ENCODE results near the gene MCU. TPM values are rescaled to one million over a fixed set of nuclear protein-coding genes. Genes with fewer than 3 reads are reported as not detected.

Gene MCU
- total and polyA plus RNA-seq, 10 of the 15 experiments (the other 5 are each of a cell fraction or from before 2014, with no cell fraction given) = 5.1 to 49.1 (median 17.9) TPM

- FAIRE-seq = no peak
- RAD21 ChIA-PET (ENCODE audit: unreplicated experiment) = no interaction called here
- no peak overlapping the region for H3K27ac ChIP-seq (ENCODE audit: control insufficient read depth, insufficient read depth)
- CTCF ChIA-PET = interaction anchor here (1.6 kb wide), 1 partner anchor 162 kb away, joined by 3 read pairs; no protein-coding TSS in a partner anchor
- no peak overlapping the region for H3K4me3 ChIP-seq
- no peak overlapping the region for H2AFZ ChIP-seq (ENCODE audit: control insufficient read depth, low read depth, low read length)
- H3K4me1 ChIP-seq (ENCODE audit: control insufficient read depth, insufficient read depth, low read length) = no peaks in the 10 kb centered on the region
- no peaks in the 10 kb centered on the region for H3K9me3 ChIP-seq (replicated peaks; ENCODE audit: control insufficient read depth, insufficient read depth, low read length)
- H3K36me3 ChIP-seq (ENCODE audit: control insufficient read depth in 2 of 2, insufficient read depth in 2 of 2, low read length in 1 of 2) = no peaks in the 10 kb centered on the region
- H3K79me2 ChIP-seq (ENCODE audit: control insufficient read depth, insufficient read depth, low read length) = no peaks in the 10 kb centered on the region
- no TSS peak for BruUV-seq (replicated peaks)
- H3K4me2 ChIP-seq (ENCODE audit: control insufficient read depth, insufficient read depth) = no peak overlapping the region
- SMC1A ChIA-PET (ENCODE audit: uncharacterized antibody, unreplicated experiment) = no interaction called here
- POLR2A ChIA-PET = no interaction called here
- DNase-seq (ENCODE audit: low read depth, low spot score) = no peak
- ATAC-seq = no peak
- H4K20me1 ChIP-seq (ENCODE audit: control insufficient read depth, insufficient read depth) = no peaks in the 10 kb centered on the region
- H3K9ac ChIP-seq (ENCODE audit: control insufficient read depth, insufficient read depth, low read length) = no peak overlapping the region
- TF ChIP-seq BMI1 (IDR thresholded peaks at IDR 0.05; ENCODE audit: borderline replicate concordance) (no peak), ZNF274 (IDR thresholded peaks at IDR 0.05; ENCODE audit: insufficient read depth, insufficient read length) (no peak), RFX5 (IDR thresholded peaks at IDR 0.05; ENCODE audit: low read depth, low read length) (no peak), ZZZ3 (IDR thresholded peaks at IDR 0.05; ENCODE audit: control insufficient read depth, insufficient read length, low read depth) (no peak), CEBPB (IDR thresholded peaks at IDR 0.05; ENCODE audit: borderline replicate concordance in 1 of 2, low read depth in 2 of 2, low read length in 2 of 2) (no peak), RB1 (IDR thresholded peaks at IDR 0.05; ENCODE audit: borderline replicate concordance) (no peak), POLR2AphosphoS2 (IDR thresholded peaks at IDR 0.05; ENCODE audit: low read depth, low read length) (no peak), PAX5 (IDR thresholded peaks at IDR 0.05; ENCODE audit: borderline replicate concordance, low read depth, low read length) (no peak)
- TF ChIP-seq, protein P1, sequence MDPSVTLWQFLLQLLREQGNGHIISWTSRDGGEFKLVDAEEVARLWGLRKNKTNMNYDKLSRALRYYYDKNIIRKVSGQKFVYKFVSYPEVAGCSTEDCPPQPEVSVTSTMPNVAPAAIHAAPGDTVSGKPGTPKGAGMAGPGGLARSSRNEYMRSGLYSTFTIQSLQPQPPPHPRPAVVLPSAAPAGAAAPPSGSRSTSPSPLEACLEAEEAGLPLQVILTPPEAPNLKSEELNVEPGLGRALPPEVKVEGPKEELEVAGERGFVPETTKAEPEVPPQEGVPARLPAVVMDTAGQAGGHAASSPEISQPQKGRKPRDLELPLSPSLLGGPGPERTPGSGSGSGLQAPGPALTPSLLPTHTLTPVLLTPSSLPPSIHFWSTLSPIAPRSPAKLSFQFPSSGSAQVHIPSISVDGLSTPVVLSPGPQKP (IDR thresholded peaks at IDR 0.05; ENCODE audit: low read depth, low read length) = no peak
- TF ChIP-seq, protein P2, sequence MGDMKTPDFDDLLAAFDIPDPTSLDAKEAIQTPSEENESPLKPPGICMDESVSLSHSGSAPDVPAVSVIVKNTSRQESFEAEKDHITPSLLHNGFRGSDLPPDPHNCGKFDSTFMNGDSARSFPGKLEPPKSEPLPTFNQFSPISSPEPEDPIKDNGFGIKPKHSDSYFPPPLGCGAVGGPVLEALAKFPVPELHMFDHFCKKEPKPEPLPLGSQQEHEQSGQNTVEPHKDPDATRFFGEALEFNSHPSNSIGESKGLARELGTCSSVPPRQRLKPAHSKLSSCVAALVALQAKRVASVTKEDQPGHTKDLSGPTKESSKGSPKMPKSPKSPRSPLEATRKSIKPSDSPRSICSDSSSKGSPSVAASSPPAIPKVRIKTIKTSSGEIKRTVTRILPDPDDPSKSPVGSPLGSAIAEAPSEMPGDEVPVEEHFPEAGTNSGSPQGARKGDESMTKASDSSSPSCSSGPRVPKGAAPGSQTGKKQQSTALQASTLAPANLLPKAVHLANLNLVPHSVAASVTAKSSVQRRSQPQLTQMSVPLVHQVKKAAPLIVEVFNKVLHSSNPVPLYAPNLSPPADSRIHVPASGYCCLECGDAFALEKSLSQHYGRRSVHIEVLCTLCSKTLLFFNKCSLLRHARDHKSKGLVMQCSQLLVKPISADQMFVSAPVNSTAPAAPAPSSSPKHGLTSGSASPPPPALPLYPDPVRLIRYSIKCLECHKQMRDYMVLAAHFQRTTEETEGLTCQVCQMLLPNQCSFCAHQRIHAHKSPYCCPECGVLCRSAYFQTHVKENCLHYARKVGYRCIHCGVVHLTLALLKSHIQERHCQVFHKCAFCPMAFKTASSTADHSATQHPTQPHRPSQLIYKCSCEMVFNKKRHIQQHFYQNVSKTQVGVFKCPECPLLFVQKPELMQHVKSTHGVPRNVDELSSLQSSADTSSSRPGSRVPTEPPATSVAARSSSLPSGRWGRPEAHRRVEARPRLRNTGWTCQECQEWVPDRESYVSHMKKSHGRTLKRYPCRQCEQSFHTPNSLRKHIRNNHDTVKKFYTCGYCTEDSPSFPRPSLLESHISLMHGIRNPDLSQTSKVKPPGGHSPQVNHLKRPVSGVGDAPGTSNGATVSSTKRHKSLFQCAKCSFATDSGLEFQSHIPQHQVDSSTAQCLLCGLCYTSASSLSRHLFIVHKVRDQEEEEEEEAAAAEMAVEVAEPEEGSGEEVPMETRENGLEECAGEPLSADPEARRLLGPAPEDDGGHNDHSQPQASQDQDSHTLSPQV (IDR thresholded peaks at IDR 0.05) = no peak
- no peaks in the 10 kb centered on the region for H3K27me3 ChIP-seq (replicated peaks in 1 of 2; ENCODE audit: control insufficient read depth in 2 of 2, insufficient read depth in 2 of 2, low read length in 1 of 2)
- intact Hi-C loops (cut with micrococcal nuclease; ENCODE audit: unreplicated experiment) (no loop called here), in situ Hi-C loops (cut with MboI) (no loop called here)
These were observed 28.0 kb upstream of the MCU start for GRCh38 chr10:72663971-72664370.

Measured in GM12878 (cell line).